Uterus (tissue), 2 donors: Measurements from ENCODE around the gene ESRRB.

Experiments used
- POLR2A ChIP-seq, 2 donors: fragments of 450-650 bp; IDR thresholded peaks; one replicate each; pipeline ENCODE4 v1.6.1; 2016; ENCODE audit warnings: antibody characterized with exemption in 2 of 2, mild to moderate bottlenecking in 1 of 2, moderate library complexity in 1 of 2
- TF ChIP-seq, protein P1 (sequence below), 4 experiments: fragments of 200-600 bp in 2 of 4; fragments of 450-650 bp in 2 of 4; sonication (generic) in 2 of 4; IDR thresholded peaks; one replicate each; pipeline ENCODE4 v1.5.1; 2016 to 2019; ENCODE audit warnings: antibody characterized with exemption in 4 of 4, mild to moderate bottlenecking in 2 of 4, moderate library complexity in 1 of 4

DNA sequence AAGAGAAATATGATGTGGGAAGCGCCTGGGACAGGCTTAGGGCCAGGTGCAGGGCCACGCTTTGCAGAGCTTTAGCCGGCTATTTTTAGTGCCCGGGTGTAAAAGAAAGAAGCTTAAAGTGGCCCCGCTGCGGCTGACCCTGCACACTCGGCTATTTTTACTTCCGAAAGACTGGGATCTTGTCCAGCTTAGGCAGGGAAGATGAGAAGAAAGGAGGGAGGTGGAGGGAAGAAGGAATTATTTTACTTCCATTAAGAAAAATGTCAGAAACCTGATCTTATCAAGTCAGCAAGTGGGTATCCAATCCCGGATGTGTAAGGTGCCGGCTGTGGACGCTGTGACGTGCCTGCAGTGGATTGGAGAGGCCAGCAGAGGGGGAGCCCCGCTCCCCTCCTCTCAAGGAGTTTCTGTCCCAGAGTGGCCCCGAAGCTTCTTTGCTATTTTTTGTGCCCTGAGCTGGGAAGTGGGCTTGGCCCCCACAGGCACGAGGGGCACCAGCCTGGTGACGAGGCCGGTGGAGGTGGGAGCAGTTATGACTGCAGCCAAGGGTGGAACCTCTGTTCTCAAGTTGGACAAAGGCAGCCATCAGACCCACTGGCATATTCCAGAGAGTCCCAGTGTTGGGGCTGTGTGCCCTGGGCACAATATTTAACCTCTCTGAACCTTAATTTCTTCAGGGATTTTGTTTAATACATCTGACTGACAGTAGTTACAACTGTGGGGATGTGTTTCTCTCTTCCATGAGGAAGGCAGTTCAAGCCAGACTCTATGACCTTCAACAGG lies 97.7 kb downstream of the ESRRB start:
- TF ChIP-seq, protein P1, sequence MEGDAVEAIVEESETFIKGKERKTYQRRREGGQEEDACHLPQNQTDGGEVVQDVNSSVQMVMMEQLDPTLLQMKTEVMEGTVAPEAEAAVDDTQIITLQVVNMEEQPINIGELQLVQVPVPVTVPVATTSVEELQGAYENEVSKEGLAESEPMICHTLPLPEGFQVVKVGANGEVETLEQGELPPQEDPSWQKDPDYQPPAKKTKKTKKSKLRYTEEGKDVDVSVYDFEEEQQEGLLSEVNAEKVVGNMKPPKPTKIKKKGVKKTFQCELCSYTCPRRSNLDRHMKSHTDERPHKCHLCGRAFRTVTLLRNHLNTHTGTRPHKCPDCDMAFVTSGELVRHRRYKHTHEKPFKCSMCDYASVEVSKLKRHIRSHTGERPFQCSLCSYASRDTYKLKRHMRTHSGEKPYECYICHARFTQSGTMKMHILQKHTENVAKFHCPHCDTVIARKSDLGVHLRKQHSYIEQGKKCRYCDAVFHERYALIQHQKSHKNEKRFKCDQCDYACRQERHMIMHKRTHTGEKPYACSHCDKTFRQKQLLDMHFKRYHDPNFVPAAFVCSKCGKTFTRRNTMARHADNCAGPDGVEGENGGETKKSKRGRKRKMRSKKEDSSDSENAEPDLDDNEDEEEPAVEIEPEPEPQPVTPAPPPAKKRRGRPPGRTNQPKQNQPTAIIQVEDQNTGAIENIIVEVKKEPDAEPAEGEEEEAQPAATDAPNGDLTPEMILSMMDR (IDR thresholded peaks at IDR 0.05), result no peak
- TF ChIP-seq POLR2A (IDR thresholded peaks at IDR 0.05), result no peak
